Breast epithelium (tissue), 3 donors: Measurements from ENCODE around the gene GPSM1.

Experiments
- POLR2A ChIP-seq: fragments of 450-650 bp; IDR thresholded peaks from one replicate; pipeline ENCODE4 v1.6.1; 2016; ENCODE audit warnings: antibody characterized with exemption, mild to moderate bottlenecking, moderate library complexity
- TF ChIP-seq, protein P1 (sequence below), 3 donors: fragments of 450-650 bp; IDR thresholded peaks; one replicate each; pipeline ENCODE4 v1.5.1; 2016 to 2017; ENCODE audit warnings: antibody characterized with exemption in 3 of 3, mild to moderate bottlenecking in 3 of 3, moderate library complexity in 3 of 3

GRCh38 chr9:136346927-136347465, 19.7 kb downstream of the GPSM1 start:
- TF ChIP-seq, protein P1, sequence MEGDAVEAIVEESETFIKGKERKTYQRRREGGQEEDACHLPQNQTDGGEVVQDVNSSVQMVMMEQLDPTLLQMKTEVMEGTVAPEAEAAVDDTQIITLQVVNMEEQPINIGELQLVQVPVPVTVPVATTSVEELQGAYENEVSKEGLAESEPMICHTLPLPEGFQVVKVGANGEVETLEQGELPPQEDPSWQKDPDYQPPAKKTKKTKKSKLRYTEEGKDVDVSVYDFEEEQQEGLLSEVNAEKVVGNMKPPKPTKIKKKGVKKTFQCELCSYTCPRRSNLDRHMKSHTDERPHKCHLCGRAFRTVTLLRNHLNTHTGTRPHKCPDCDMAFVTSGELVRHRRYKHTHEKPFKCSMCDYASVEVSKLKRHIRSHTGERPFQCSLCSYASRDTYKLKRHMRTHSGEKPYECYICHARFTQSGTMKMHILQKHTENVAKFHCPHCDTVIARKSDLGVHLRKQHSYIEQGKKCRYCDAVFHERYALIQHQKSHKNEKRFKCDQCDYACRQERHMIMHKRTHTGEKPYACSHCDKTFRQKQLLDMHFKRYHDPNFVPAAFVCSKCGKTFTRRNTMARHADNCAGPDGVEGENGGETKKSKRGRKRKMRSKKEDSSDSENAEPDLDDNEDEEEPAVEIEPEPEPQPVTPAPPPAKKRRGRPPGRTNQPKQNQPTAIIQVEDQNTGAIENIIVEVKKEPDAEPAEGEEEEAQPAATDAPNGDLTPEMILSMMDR (IDR thresholded peaks at IDR 0.05) = no peak
- no peak for TF ChIP-seq POLR2A
